Measurements from ENCODE around the gene SPTBN1. TPM values are rescaled to one million over a fixed set of nuclear protein-coding genes. Genes with fewer than 3 reads are reported as not detected.
A peak's percentile ranks its signal among the peaks of the same experiment; 100 is the strongest.

Gene SPTBN1
- total RNA-seq (2022) = 148 and 171 TPM in 2 replicates
- percentile 84 among the genes with signal in this experiment for Bru-seq, nascent RNA
- BruChase-seq, experiment 1, labeled RNA remaining after a 6-hour chase = percentile 88 among the genes with signal in this experiment
- percentile 74 among the genes with signal in this experiment for BruChase-seq, experiment 2, labeled RNA remaining after a 2-hour chase
- long read RNA-seq, full-length matches to known transcripts = 15 of 198 reads
- long read RNA-seq, partial matches to known transcripts = 90 of 198 reads
- long read RNA-seq, other reads (novel, unspliced or antisense) = 93 of 198 reads

- intact Hi-C loops (cut with micrococcal nuclease) = no loop called here
- Mint-ChIP-seq H3K36me3 (ENCODE audit: insufficient read depth, unreplicated experiment) (no peaks in the 10 kb centered on the region), H3K27ac (ENCODE audit: low read depth, unreplicated experiment) (no peak within 1 kb of the TSS), H3K4me3 (ENCODE audit: unreplicated experiment) (peak within 1 kb of the TSS; percentile 76), H3K4me1 (ENCODE audit: insufficient read depth, unreplicated experiment) (no peaks in the 10 kb centered on the region), H3K9me3 (ENCODE audit: unreplicated experiment) (no peaks in the 10 kb centered on the region), H3K27me3 (ENCODE audit: insufficient read depth, unreplicated experiment) (no peaks in the 10 kb centered on the region)
- POLR2A ChIA-PET = no interaction called here
- TF ChIP-seq CTCF (IDR thresholded peaks at IDR 0.05; ENCODE audit: unreplicated experiment) = no peak
- CTCF ChIA-PET = no interaction called here
- peak; percentile 44 for DNase-seq (ENCODE audit: unreplicated experiment)
- BruUV-seq (replicated peaks) = no TSS peak
Observed at GRCh38 chr2:54455563-54456361, at the start of gene SPTBN1. Gene SPTBN1, plus strand, starts transcription at chr2:54456327. Its CDS starts 70,092 bp downstream, at chr2:54526419.

- intact Hi-C loops (cut with micrococcal nuclease) = no loop called here
- DNase-seq (ENCODE audit: unreplicated experiment) = no peak
- Mint-ChIP-seq H3K36me3 (ENCODE audit: insufficient read depth, unreplicated experiment) (no peaks in the 10 kb centered on the region), H3K4me3 (ENCODE audit: unreplicated experiment) (no peak overlapping the region), H3K27me3 (ENCODE audit: insufficient read depth, unreplicated experiment) (no peaks in the 10 kb centered on the region), H3K4me1 (ENCODE audit: insufficient read depth, unreplicated experiment) (no peaks in the 10 kb centered on the region), H3K9me3 (ENCODE audit: unreplicated experiment) (no peaks in the 10 kb centered on the region), H3K27ac (ENCODE audit: low read depth, unreplicated experiment) (no peak overlapping the region)
- TF ChIP-seq CTCF (IDR thresholded peaks at IDR 0.05; ENCODE audit: unreplicated experiment) = no peak
- BruUV-seq (replicated peaks) = no TSS peak
- POLR2A ChIA-PET = no interaction called here
- CTCF ChIA-PET = interaction anchor here (0.6 kb wide), 1 partner anchor 552 kb away, joined by 4 read pairs; no protein-coding TSS in a partner anchor
Observed at GRCh38 chr2:54407693-54408092, 48.4 kb upstream of the SPTBN1 start.

- TF ChIP-seq CTCF (IDR thresholded peaks at IDR 0.05; ENCODE audit: unreplicated experiment) = no peak
- Mint-ChIP-seq H3K27ac (ENCODE audit: low read depth, unreplicated experiment) (no peak overlapping the region), H3K4me3 (ENCODE audit: unreplicated experiment) (no peak overlapping the region), H3K9me3 (ENCODE audit: unreplicated experiment) (no peaks in the 10 kb centered on the region), H3K4me1 (ENCODE audit: insufficient read depth, unreplicated experiment) (no peaks in the 10 kb centered on the region), H3K27me3 (ENCODE audit: insufficient read depth, unreplicated experiment) (no peaks in the 10 kb centered on the region), H3K36me3 (ENCODE audit: insufficient read depth, unreplicated experiment) (no peaks in the 10 kb centered on the region)
- intact Hi-C loops (cut with micrococcal nuclease) = no loop called here
- CTCF ChIA-PET = interaction anchor here (0.9 to 1.0 kb wide), 2 partner anchors 78 to 94 kb away, joined by 3 read pairs; a partner anchor contains a TSS
- BruUV-seq (replicated peaks) = no TSS peak
- POLR2A ChIA-PET = interaction anchor here (0.5 kb wide), 1 partner anchor 100 kb away, joined by 4 read pairs; no protein-coding TSS in a partner anchor
- no peak for DNase-seq (ENCODE audit: unreplicated experiment)
Observed at GRCh38 chr2:54408288-54408687, 47.8 kb upstream of the SPTBN1 start.

GRCh38 chr2:54409752-54410151, 46.4 kb upstream of the SPTBN1 start:
- H3K27ac Mint-ChIP-seq (ENCODE audit: low read depth, unreplicated experiment) = no peak overlapping the region
- H3K27me3 Mint-ChIP-seq (ENCODE audit: insufficient read depth, unreplicated experiment) = no peaks in the 10 kb centered on the region
- no peaks in the 10 kb centered on the region for H3K4me1 Mint-ChIP-seq (ENCODE audit: insufficient read depth, unreplicated experiment)
- no peaks in the 10 kb centered on the region for H3K36me3 Mint-ChIP-seq (ENCODE audit: insufficient read depth, unreplicated experiment)
- ChIA-PET CTCF (interaction anchor here (0.6 to 0.8 kb wide), 2 partner anchors 92 to 602 kb away, joined by 3 to 4 read pairs; no protein-coding TSS in a partner anchor), POLR2A (interaction anchor here (1.0 kb wide), 1 partner anchor 12 kb away, joined by 5 read pairs; no protein-coding TSS in a partner anchor)
- intact Hi-C loops (cut with micrococcal nuclease) = no loop called here
- BruUV-seq (replicated peaks) = no TSS peak
- H3K4me3 Mint-ChIP-seq (ENCODE audit: unreplicated experiment) = no peak overlapping the region
- H3K9me3 Mint-ChIP-seq (ENCODE audit: unreplicated experiment) = no peaks in the 10 kb centered on the region
- DNase-seq (ENCODE audit: unreplicated experiment) = no peak
- no peak for TF ChIP-seq CTCF (IDR thresholded peaks at IDR 0.05; ENCODE audit: unreplicated experiment)
